Heart left ventricle (tissue), 13 donors: Measurements from ENCODE around the gene C1QTNF12.

ENCODE experiments used
- CTCF ChIP-seq, 12 donors: fragments of 200-600 bp; sonication (generic) in 4 of 12; IDR thresholded peaks; one replicate each; pipeline versions ENCODE4 v1.5.0 to v1.8.0; 2018 to 2022; ENCODE audit warnings: antibody characterized with exemption in 12 of 12, mild to moderate bottlenecking in 5 of 12
- POLR2A ChIP-seq, 2 donors: fragments of 450-650 bp; IDR thresholded peaks; one replicate each; pipeline ENCODE4 v1.6.1; 2017; ENCODE audit warnings: antibody characterized with exemption in 2 of 2, mild to moderate bottlenecking in 2 of 2, moderate library complexity in 2 of 2
- donor health status: ischemic (EF 13 %, LVEDD 7.1; RV severe dilation, severe dysfunction).
- donor health status: DM: no; HTN: yes; CAD: no.
- donor health status: DM: no; HTN: no; CAD: no.
- donor health status: ischemic (EF 25% LVEDD 6.9; RV normal size, moderate dysfunction).
- donor health status: ischemic (EF 25% LVEDD 5.7; RV mildly dilated, moderate dysfunction).
- donor health status: ischemic (EF 35%, LVEDD 5.7; RV mildly dilated, moderate dysfunction).
- donor health status: nonischemic (EF 11% LVEDD 7.7; RV severe dilation, severe dysfunction).
- donor health status: DM: yes; HTN: yes; CAD: no.
- donor health status: PGD.
- donor health status: ischemic (EF 29% LVEDD 5.4; RV normal size, mild dysfunction).
- donor health status: nonischemic (EF 23%, LVEDD 6.1; RV moderate dilation, normal function).

- TF ChIP-seq POLR2A (IDR thresholded peaks at IDR 0.05) (no peak), CTCF (IDR thresholded peaks at IDR 0.05) (no peak)
Observed at GRCh38 chr1:1264868-1265272, 18.3 kb upstream of the C1QTNF12 start.
